ENCODE data around the gene GTPBP2.
"Not testable (repeated sequence)": the region's sequence is repeated elsewhere in the genome, so short reads cannot be mapped to it uniquely, and the experiment has no call there.

Gene GTPBP2
- 96.0 to 100 reads per million in 2 donors for total RNA-seq

- peak; percentile 90 for DNase-seq
Observed at GRCh38 chr6:43629104-43629504, at the start of gene GTPBP2. Gene GTPBP2, minus strand, starts transcription at chr6:43629264. Its CDS starts 102 bp downstream, at chr6:43629162.

- DNase-seq: no peak
Observed at GRCh38 chr6:43678341-43678740, 49.3 kb upstream of the GTPBP2 start.

- no peak for DNase-seq
Observed at GRCh38 chr6:43677759-43678158, 48.7 kb upstream of the GTPBP2 start.

- no peak for DNase-seq
Observed at GRCh38 chr6:43676962-43677606, 48.0 kb upstream of the GTPBP2 start.

- no peak for DNase-seq
Observed at GRCh38 chr6:43674921-43675320, 45.9 kb upstream of the GTPBP2 start.

GRCh38 chr6:43674291-43674690 is 45.2 kb upstream of the GTPBP2 start:
- DNase-seq: no peak

- no peak for DNase-seq
Observed at GRCh38 chr6:43673444-43674084, 44.5 kb upstream of the GTPBP2 start.

GRCh38 chr6:43671801-43672690 is 43.0 kb upstream of the GTPBP2 start:
- no peak for DNase-seq

GRCh38 chr6:43671011-43671800 is 42.1 kb upstream of the GTPBP2 start:
- no peak for DNase-seq

- DNase-seq: no peak
Observed at GRCh38 chr6:43670623-43670986, 41.5 kb upstream of the GTPBP2 start.

- DNase-seq: no peak
Observed at GRCh38 chr6:43669922-43670622, 41.0 kb upstream of the GTPBP2 start.

GRCh38 chr6:43669050-43669921 is 40.2 kb upstream of the GTPBP2 start:
- DNase-seq: no peak

GRCh38 chr6:43668151-43669028 is 39.3 kb upstream of the GTPBP2 start:
- no peak for DNase-seq

- DNase-seq: no peak
Observed at GRCh38 chr6:43667245-43668150, 38.4 kb upstream of the GTPBP2 start.

GRCh38 chr6:43666196-43666920 is 37.3 kb upstream of the GTPBP2 start:
- no peak for DNase-seq

- no peak for DNase-seq
Observed at GRCh38 chr6:43665376-43665775, 36.3 kb upstream of the GTPBP2 start.

- DNase-seq: not testable (repeated sequence)
Observed at GRCh38 chr6:43662948-43663347, 33.9 kb upstream of the GTPBP2 start.

- DNase-seq: no peak
Observed at GRCh38 chr6:43658161-43658560, 29.1 kb upstream of the GTPBP2 start.
